ENCODE measurements around the gene TTC21A.

TTC21A gene

GRCh38 chr3:39139442-39139841 lies 32.0 kb downstream of the TTC21A start:
- DNase-seq: no peak

GRCh38 chr3:39140341-39140971 lies 33.0 kb downstream of the TTC21A start:
- no peak for DNase-seq

- no peak for DNase-seq
These were observed 33.9 kb downstream of the TTC21A start for GRCh38 chr3:39141171-39141995.

- no peak for DNase-seq
These were observed 34.6 kb downstream of the TTC21A start for GRCh38 chr3:39142067-39142466.

- DNase-seq: no peak
These were observed 35.8 kb downstream of the TTC21A start for GRCh38 chr3:39143051-39143885.

GRCh38 chr3:39144095-39144747 lies 36.7 kb downstream of the TTC21A start:
- DNase-seq: no peak

- no peak for DNase-seq
These were observed 37.4 kb downstream of the TTC21A start for GRCh38 chr3:39144748-39145380.

GRCh38 chr3:39146083-39146501 lies 38.6 kb downstream of the TTC21A start:
- DNase-seq: no peak

- no peak for DNase-seq
These were observed 39.4 kb downstream of the TTC21A start for GRCh38 chr3:39146611-39147591.

GRCh38 chr3:39147711-39148434 lies 40.4 kb downstream of the TTC21A start:
- no peak for DNase-seq

- no peak for DNase-seq
These were observed 41.1 kb downstream of the TTC21A start for GRCh38 chr3:39148435-39149058.

GRCh38 chr3:39149059-39149455 lies 41.6 kb downstream of the TTC21A start:
- DNase-seq: no peak

- no peak for DNase-seq
These were observed 42.1 kb downstream of the TTC21A start for GRCh38 chr3:39149498-39150147.

- DNase-seq: no peak
These were observed 42.8 kb downstream of the TTC21A start for GRCh38 chr3:39150148-39150802.

GRCh38 chr3:39150803-39151631 lies 43.5 kb downstream of the TTC21A start:
- DNase-seq: no peak

- no peak for DNase-seq
These were observed 46.4 kb downstream of the TTC21A start for GRCh38 chr3:39153977-39154279.

GRCh38 chr3:39154280-39155021 lies 47.0 kb downstream of the TTC21A start:
- no peak for DNase-seq
